OCI-LY7 (cell line): ENCODE results near the gene ARHGAP9.

ENCODE experiments used
- CTCF ChIP-seq: fragments of 200-600 bp; sonication (generic); conservative IDR thresholded peaks from 2 replicates; pipeline ENCODE4 v1.5.1; 2014; ENCODE audit warnings: mild to moderate bottlenecking, antibody characterized with exemption, low read length, moderate library complexity, mixed read lengths
- EZH2phosphoT487 ChIP-seq: fragments of 200-600 bp; sonication (generic); IDR thresholded peaks from 2 replicates; pipeline ENCODE4 v1.6.1; 2018; ENCODE audit warnings: low read depth, borderline replicate concordance, mild to moderate bottlenecking, mixed run types, antibody characterized with exemption, low read length, moderate library complexity, mixed read lengths

- TF ChIP-seq CTCF (no peak), EZH2phosphoT487 (no peak)
These were observed 4.8 kb downstream of the ARHGAP9 start for GRCh38 chr12:57474862-57475261.
